Middle frontal gyrus (tissue), 1 donor: ENCODE data around the gene EXOSC1.
"Not testable (repeated sequence)": the region's sequence is repeated elsewhere in the genome, so short reads cannot be mapped to it uniquely, and the experiment has no call there.

Experiments used
- DNase-seq: peaks from one replicate; pipeline ENCODE4 v3.0.0-alpha.2; 2015; ENCODE audit warnings: low spot score; ENCODE audit errors: extremely low spot score

The EXOSC1 gene, protein sequence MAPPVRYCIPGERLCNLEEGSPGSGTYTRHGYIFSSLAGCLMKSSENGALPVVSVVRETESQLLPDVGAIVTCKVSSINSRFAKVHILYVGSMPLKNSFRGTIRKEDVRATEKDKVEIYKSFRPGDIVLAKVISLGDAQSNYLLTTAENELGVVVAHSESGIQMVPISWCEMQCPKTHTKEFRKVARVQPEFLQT

DNA sequence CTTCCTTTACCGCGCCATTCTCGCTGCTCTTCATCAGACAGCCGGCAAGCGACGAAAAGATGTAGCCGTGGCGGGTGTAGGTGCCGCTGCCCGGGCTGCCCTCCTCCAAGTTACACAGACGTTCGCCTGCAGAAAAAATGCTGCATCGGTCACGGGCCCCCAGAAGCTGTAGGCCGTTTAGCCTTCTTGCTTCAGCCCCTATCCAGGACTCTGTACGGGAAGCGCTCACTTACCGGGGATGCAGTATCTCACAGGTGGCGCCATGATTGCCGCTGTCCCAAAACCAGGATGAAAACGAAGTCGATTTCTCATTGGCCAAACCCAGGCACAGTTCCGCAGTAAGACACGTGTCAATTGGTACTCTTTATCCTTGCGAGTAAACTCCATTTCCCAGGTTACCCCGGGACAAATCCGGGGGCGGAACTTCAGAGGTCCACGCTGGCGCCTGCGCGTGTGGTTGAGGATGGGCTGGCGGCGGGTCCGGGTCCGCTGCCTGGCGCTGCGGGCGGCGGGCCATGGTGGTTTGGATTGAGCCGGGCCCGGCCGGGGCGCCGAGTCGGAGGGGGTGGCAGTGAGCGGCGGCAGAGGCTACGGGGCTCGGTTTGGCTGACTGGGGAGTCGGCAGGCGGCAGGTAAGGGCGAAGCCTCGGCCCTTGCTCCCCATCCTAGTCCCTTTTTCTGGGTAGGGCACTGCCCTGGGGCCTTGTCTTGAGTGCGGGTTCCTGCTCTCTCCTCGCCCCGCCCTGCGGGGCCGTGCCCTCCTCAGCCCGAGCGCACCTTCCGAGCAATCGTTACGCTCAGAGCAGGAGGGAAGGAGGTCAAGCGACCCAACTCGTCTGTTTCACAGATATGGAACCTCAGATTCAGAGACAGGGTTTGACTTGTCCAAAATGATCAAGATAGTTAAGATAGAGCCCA is at the start of gene EXOSC1, which contains the start of gene ZDHHC16:
TSS of gene EXOSC1 (minus strand) at position 285 of the 918 bp plus-strand sequence. CDS start at position 264, 21 bp downstream.
TSS of gene ZDHHC16 (plus strand) at position 454 of the 918 bp plus-strand sequence. CDS start 5,501 bp downstream, outside the sequence.
- peak; percentile 97 for DNase-seq

DNA sequence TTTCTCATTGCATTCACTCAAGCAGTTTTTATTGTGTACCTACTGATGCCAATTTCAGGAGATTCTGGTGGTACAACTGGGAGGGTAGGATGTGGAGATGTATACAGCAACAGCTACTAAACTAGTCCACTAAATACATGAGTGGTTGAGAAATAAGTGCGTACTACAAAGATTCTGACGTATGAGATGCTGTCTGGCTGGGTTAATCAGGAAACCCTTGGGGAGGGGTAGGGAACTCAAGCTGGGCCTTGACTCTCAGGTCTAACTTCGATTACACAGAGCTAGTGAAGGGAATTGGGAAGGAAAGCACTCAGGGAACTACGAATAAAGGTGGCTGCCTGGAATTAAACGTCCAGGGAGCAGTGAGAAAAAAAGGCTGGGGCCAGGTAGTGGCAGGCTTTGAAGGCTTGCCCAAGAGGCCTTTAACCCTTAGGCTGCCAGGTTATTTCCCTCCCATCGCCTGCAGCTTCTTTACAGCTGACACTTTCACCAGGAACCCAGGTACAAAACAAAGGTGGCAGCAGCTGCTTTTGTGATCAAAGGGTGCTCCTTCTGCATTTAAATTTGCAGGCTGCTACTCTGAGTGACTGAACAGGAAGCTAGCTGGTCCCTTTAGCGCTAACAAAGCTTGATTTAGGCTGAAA is 49.2 kb upstream of the EXOSC1 start:
- DNase-seq, result no peak

DNA sequence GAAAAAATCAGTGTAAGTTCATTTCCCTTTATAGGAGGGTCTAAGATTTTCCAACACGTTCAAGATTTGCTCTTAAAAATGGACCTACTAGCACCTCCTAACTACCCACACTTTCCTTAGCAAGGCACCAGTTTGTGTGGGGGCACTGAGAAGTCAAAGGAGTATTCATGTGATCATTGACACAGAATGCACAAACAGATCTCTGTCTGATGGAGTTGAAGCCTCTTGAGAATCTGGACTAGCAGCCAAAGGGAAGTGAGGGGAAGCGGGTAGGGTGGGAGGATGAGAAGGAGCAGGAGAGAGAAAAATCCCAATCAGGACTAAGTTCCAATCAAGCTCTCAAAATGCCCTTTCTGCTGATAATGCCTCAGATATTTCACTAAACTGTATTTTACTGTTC is 48.3 kb upstream of the EXOSC1 start:
- DNase-seq, result peak; percentile 26

DNA sequence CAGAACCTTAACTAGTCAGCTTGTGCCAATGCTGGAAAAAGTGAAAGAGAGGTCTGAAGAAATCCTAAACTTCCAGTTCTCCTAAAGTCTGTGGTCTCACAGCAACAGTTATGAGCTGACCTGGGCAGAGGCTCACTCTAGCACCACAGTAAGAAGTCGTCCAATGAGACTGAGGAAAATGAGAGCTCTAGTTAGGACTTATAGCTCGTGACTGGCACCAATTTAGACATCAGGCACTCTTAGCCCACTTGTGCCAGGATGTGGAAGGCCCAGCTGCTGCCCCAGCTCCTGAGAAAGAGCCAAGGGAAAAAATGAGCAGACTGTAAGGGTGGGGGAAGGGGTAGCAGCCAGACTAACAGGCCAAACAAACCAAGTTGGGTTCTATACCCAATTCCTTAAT is 44.8 kb upstream of the EXOSC1 start:
- DNase-seq, result no peak

DNA sequence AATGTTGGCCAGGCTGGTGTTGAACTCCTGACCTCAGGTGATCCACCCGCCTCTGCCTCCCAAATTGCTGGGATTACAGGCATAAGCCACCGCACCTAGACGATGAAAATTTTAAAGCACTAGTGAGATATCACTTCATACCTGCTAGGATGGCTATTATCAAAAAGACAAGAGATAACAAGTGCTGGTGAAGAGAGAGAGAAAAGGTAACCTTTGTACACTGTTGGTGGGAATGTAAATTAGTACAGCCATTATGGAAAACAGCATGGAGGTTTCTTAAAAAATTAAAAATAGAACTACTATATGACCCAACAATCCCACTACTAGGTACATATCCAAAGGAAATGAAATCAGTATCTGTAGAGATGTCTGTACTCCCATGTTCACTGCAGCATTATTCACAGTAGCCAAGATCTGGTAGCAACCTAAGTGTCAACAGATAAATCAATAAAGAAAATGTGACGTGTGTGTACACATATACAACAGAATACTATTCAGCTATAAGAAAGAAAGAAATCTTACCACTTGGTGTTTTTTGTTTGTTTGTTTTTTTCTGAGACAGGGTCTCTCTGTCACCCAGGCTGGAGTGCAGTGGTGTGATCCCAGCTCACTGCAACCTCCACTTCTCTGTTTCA is 40.0 kb upstream of the EXOSC1 start:
- no peak for DNase-seq

DNA sequence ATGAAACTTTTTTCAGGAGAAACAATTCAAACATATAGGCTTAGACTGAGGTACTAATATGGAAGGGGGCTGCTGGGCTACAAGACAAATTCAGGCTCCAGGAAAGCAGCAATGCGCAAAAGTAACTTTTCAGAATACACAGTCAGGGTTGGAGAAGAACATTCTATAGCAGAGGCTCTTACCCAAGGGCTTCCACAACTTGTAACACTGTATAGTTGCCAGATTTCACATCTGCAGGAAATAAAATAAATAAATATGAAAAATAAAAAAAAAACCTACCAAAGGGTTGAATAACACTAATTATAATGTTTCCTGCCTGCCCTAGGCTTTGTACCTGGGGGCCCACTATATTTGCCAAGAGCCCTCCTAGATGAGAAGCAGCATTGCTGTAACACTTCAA is 38.1 kb upstream of the EXOSC1 start:
- no peak for DNase-seq

DNA sequence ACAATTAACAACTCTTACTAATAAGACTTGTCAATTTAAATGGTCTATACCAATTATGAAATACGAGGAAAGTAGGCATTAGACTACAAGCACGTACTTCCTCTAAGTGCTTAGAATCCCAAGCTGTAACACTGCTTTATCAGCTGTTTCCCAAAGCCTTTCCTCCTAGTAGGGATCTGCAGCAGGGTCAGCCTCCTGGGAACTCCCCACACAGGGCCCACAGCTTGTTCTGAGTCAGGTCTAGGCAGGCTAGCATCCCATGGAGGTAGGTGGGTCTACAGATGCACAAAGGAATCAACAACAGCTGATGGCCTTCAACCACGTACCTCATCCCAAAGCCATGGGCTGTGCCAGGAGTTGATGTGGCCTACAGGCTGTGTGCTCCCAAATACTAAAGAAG is 37.7 kb upstream of the EXOSC1 start:
- DNase-seq, result no peak

DNA sequence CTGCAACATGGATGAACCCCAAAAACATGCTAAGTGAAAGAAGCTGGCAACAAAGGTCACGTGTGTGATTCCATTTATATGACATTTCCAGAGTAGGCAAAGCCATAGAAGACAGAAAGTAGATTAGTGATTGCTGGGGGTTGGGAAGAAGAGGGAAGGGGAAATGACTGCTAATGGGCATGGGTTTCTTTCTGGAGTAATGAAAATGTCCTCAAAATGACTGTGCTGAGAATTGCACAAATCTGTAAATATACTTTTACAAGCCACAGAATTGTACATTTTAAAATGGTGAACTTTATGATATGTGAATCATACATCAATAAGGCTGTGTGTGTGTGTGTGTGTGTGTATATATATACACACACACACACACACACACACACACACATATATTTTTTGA is 36.6 kb upstream of the EXOSC1 start:
- DNase-seq, result no peak

DNA sequence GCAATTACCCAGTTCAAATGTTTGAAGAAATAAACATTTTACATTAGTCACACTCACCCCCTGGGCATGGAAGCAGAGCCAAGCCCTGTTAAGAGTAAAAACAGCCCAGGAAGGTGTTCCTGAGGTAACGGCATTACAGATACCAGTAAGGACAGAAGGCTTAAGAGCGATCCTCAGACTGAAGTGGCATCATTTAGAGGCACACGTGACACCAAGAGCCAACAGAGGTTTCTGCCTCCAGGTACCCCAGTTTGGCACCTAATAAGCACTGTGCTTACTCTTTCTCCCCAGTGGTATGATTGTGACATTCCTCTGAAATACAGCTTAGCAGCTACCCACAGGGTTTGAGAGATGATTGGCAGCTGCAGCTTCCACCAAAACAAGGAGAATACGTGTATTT is 35.3 kb upstream of the EXOSC1 start:
- DNase-seq, result no peak

DNA sequence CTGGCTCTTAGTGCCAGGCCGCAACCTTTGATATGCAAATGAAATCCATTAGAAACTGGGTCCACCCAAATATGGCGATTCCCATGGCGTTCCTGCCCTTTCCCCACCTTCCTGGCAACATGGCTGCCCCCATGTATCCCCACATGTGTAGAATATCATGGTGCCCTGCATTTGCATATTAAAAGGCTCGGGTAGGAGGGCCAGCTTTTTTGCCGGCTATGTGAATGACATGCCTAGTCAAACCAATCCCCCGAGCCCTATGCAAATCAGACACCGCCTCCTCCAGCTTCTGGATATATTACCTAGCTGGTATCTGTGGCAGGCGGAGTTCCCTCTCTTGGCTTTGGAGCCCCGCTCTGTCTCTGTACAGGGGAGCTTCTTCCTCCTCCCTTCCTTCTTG is 34.1 kb upstream of the EXOSC1 start:
- no peak for DNase-seq

DNA sequence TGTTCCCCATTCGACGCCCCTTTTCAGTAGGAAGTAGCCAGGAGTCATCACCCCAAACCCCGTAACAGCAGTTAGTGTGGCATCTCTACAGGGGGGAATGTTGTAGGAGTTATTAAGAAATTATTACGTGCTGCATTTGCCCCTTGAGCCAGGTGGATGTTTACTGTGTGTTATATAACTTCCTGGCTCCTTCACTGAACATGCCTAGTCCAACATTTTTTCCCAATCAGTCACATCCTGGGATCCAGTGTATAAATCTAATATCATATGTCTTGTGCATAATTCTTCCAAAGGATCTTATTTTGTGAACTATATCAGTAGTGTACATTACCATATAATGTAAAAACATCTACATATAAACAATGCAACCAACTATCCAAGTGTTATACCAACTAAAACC is 33.6 kb upstream of the EXOSC1 start:
- not testable (repeated sequence) for DNase-seq

DNA sequence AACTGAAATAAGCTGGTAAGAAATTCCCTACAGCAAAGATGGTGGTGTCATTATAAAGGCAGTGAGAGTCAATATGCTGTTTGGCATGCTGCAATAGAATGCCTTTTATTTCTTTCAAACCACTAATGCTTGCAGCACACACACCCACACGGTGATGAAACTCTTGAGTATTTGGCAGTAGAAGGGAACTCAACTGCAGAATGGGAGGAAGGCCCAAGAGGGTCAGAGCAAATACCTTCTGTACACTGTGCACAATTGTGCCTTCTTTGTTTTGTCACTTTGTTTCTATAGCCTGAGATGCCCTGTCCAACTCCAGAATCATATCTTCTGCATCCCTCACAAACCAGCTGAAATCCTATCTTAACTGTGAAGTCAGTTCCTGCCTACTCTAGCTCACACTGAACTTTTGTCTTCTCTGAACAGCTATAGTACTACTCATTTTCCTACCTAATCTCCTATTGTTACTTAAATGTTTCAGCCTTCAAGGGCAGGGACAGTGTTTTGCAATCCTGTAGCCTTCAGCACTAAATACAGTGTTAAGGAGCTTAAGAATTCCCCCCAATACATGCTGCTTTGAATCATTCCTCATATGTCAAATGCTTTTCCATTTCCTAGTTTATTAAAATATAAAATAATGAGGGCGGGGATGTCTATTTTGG is 30.3 kb upstream of the EXOSC1 start:
- no peak for DNase-seq

DNA sequence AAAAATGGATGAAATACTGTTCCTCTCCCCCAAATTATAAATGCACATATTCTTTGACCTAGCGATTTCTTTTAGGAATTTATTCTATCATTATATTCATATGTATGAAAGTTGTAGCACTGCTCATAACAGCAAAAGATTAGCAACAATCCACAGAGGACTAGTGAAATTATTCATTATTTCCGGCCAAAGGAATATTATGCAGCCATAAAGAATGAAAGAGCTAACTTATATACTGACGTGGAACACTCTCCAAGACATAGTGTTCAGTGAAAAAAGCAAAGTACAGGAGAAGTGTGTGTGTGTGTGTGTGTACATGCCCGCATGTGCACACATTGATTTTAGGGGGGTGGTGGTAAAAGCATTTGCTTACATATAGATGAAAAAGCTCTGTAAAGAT is 29.1 kb upstream of the EXOSC1 start:
- DNase-seq, result no peak

DNA sequence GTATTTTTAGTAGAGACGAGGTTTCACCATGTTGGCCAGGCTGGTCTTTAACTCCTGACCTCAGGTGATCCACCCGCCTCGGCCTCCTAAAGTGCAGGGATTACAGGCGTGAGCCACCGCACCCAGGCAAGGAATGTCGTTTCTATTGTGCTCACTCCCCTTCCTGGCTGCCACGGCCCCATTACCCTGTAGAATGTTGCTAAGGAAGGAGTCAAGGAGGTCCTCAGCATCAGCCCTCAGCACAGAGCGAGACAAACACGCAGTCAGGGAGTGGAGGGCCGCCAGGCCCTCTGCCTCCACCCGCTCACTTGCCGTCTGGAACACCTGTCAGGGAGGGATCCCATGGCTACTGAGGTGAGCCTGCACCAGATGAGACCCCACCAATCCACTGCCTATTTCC is 23.0 kb upstream of the EXOSC1 start:
- not testable (repeated sequence) for DNase-seq

DNA sequence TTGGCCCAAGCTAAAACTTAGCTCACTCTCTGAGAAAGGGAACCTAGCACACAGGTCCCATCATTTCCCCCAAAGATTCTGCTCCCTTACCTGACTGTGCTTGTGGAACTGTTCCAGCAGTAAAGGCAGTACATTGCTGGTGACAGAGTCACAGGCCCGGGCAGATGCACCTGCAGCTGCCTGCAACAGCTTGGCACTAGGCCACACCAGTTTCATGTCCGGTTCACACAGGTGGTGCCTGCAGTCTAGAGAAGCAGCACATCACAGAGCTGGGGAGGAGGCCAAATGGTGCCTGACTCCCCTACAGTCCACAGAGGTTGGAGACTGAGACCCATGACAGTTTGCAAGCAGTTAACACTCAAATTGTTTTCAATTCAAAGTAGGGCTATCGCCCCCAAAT is 22.4 kb upstream of the EXOSC1 start:
- no peak for DNase-seq

DNA sequence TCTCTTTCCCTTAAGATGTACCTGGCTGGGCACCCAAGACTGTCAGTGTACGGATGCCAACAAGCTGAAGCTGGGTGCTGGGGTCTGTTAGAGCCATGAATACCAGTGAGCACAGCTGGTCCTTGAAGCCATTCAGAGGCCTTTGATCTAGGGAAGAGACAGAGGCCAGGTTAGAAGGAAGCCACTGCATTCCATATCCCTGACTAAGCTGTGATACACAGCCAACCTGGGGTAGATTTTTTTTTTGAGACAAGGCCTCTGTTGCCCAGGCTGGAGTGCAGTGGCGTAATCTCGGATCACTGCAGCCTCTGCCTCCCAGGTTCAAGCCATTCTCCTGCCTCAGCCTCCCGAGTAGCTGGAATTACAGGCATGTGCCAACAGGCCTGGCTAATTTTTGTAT is 20.9 kb upstream of the EXOSC1 start:
- no peak for DNase-seq

DNA sequence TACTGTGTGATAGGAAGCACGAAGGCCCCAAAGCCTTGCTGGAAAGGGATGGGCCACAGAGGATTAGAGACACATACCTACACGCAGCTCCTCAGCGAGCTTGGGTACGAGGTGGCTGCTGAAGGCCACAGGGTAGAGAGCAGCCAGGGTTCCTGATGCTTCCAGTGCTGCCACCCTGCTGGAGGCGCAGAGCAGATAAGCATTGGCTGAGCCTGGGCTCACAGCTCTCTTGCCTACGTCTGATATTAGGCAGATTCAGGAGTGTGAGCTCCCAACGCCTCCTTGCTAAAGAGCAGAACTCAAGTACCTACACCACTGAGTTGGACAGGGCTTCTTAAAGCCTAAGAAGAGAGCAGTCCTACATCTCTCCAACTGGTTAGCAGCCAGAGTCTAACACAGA is 20.2 kb upstream of the EXOSC1 start:
- DNase-seq, result no peak

DNA sequence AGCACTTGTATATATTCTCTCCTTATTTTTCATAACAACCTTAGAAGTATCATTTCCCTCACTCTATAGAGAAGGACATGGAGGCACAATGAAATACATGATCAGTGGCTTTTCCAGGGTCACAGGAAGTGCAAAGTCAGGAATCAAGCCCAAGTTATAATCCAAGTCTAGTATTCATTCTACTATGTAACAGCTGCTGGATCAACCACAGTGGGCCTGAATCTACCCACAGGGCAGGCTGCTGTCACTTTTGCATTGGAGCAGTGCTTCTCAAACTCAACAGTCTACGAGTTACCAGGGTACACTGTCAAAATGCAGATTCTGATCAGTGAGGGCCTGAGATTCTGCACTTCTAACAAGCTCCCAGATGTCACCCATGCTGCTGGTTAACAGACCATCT is 18.4 kb upstream of the EXOSC1 start:
- no peak for DNase-seq

DNA sequence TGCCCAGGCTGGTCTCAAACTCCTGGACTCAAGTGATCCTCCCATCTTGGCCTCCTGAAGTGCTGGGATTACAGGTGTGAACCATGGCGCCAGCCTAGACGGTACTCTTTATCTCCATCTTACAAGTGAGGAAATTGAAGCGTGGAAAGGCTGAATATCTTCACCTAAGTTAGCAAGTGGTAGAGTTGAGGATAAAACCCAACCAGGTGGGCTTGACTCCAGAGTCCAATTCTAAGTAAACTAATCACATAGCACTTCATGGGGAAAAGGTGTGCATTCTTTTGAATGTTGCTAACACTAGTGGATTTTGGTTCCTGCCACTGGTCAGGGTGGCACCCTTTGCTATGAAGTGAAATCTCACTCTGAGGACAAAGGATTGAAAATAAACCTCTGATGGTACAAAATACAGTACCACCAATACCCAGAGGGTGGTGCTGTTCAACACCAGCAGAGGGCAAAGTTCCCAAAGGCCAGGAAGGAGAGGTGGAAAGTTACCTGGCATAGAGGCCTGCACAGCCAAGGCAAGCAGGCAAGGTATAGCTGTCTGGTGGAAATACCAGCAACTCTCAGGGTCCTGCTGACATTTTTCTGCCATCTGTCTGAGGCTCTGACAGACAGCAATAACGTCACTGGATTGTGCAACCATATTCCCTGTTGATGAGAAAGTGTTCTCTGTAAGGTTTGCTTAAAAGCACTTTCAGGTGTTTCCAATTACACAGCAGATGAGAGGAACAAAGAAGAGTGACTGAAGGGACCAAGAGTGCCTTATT is 17.7 kb upstream of the EXOSC1 start:
- DNase-seq, result no peak

DNA sequence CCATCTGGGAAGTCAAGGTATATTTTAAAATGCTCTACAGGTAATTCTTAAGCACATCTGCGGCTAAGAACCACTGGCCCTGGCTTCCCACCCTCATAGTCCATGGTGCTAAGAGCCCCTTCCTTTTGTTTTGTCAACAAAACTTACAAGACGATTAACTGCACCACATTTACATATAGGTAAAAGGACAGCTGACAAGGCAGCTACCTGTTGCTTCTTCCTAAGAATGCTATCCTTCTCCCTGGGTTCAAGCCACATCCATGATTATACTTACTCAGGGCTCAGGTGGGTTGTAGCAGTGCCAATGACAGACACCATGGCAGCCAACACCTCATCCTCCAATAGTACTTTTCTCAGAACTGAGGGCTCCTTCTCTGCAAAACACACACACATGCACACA is 16.5 kb upstream of the EXOSC1 start:
- DNase-seq, result no peak
